Stomach (tissue), 9 donors: Measurements from ENCODE around the gene ZNF831. TPM values are rescaled to one million over a fixed set of nuclear protein-coding genes. Genes with fewer than 3 reads are reported as not detected.

Experiments used
- DNase-seq, 2 donors: peaks; one replicate each; pipeline versions ENCODE4 v3.0.0 to v3.0.0-alpha.2; 2013 to 2019
- H3K27ac ChIP-seq, 5 donors: fragments of 200-600 bp in 4 of 5; sonication (generic) in 4 of 5; one replicate each; pipeline ENCODE4 v1.5.1; 2013 to 2019; ENCODE audit warnings: mild to moderate bottlenecking in 1 of 5, moderate library complexity in 1 of 5
- H3K27me3 ChIP-seq, 3 donors: fragments of 200-600 bp; sonication (generic); one replicate each; pipeline ENCODE4 v1.5.1; 2017 to 2019; ENCODE audit warnings: mixed run types in 1 of 3
- H3K36me3 ChIP-seq, 4 donors: fragments of 200-600 bp; sonication (generic); 1 replicate in 3 of 4; 2 replicates in 1 of 4; pipeline ENCODE4 v1.5.1; 2016 to 2019
- H3K4me1 ChIP-seq, 4 donors: fragments of 200-600 bp; sonication (generic); one replicate each; pipeline ENCODE4 v1.5.1; 2016 to 2019
- H3K4me3 ChIP-seq, 4 donors: fragments of 200-600 bp; sonication (generic) in 3 of 4; one replicate each; pipeline ENCODE4 v1.5.1; 2016 to 2019; ENCODE audit warnings: mild to moderate bottlenecking in 1 of 4
- H3K9me3 ChIP-seq, 4 donors: fragments of 200-600 bp; sonication (generic); one replicate each; pipeline ENCODE4 v1.5.1; 2016 to 2019
- EP300 ChIP-seq: sonication (generic); formaldehyde crosslinking; IDR thresholded peaks from one replicate; pipeline ENCODE4 v1.6.1; 2017; ENCODE audit warnings: antibody characterized with exemption
- POLR2A ChIP-seq, 4 donors: fragments of 450-650 bp; IDR thresholded peaks; one replicate each; pipeline ENCODE4 v1.6.1; 2016; ENCODE audit warnings: antibody characterized with exemption in 4 of 4, control low read depth in 2 of 4, mild to moderate bottlenecking in 1 of 4, moderate library complexity in 1 of 4
- POLR2AphosphoS5 ChIP-seq, 3 donors: sonication (generic); formaldehyde crosslinking; IDR thresholded peaks; one replicate each; pipeline ENCODE4 v1.6.1; 2016; ENCODE audit warnings: antibody characterized with exemption in 3 of 3
- WGBS, 5 donors: extraction: QIAGEN DNeasy Blood & Tissue Kit in 3 of 5; methylation state at CpG; one replicate each; pipeline versions ENCODE4 v1.1.5 to v1.1.7; 2013 to 2018; 5-methylcytosine and 5-hydroxymethylcytosine counted together
- intact Hi-C: fragments of 100-400 bp; cut with DNase I; formaldehyde crosslinking; loops from one replicate; pipeline ENCODE4 v1.15.1; 2023; ENCODE audit warnings: low total_unique reads
- polyA plus RNA-seq, 3 donors: library from polyadenylated mRNA; stranded (reverse); fragments of 200-250 nt; gene quantifications; one replicate each; pipeline ENCODE4 v1.2.3, GENCODE V29; 2013
- total RNA-seq, 5 donors: library from RNA; depleted of rRNA; stranded (reverse); fragments of >200 nt; gene quantifications; one replicate each; pipeline versions ENCODE4 v1.1.0 to v1.2.3, GENCODE V29; 2014 to 2016
- TF ChIP-seq, protein P1 (sequence below), 7 experiments: fragments of 450-650 bp in 4 of 7; fragments of 200-600 bp in 3 of 7; sonication (generic) in 3 of 7; IDR thresholded peaks; one replicate each; pipeline ENCODE4 v1.5.1; 2016 to 2019; ENCODE audit warnings: antibody characterized with exemption in 7 of 7, control low read depth in 2 of 7, mild to moderate bottlenecking in 1 of 7
- donor health status: healthy with polysubstance abuse.
- donor health status: Bipolar disorder and iron deficiency.
- donor health status: healthy.

ZNF831 gene
- total and polyA plus RNA-seq, 8 donors: under 0.01 to 2.9 (median 0.31) TPM; not detected in 1

DNA sequence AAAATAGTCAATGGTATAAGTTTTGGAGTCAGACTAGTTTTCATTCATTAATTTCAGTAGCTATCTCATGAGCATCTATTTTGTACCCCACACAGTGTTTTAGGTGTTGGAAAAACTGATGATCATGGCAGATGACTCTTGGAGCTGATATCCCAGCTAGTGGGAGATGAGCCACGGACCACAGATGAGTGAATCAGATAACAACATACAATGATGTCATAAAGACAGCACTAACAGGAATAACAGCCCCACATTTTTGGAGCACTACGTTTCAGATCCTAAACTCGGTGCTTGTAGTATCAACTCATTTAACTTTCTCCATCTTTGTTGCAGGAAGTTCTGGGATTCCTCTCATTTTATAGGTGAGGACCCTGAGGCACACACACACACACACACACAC, 69.0 kb downstream of the ZNF831 start:
- Histone ChIP-seq H3K9me3 (no peaks in the 10 kb centered on the region), H3K4me1 (no peaks in the 10 kb centered on the region), H3K27ac (no peak overlapping the region), H3K4me3 (no peak overlapping the region), H3K27me3 (peaks cover 0 to 39% (median 0%) of the 10 kb centered on the region in 3 donors), H3K36me3 (no peaks in the 10 kb centered on the region)
- WGBS, 5 donors: 62 to 75% (median 71%) methylated on average over 3 of the region's 3 CpGs
- DNase-seq: no peak
- intact Hi-C loops: no loop called here
- TF ChIP-seq, protein P1, sequence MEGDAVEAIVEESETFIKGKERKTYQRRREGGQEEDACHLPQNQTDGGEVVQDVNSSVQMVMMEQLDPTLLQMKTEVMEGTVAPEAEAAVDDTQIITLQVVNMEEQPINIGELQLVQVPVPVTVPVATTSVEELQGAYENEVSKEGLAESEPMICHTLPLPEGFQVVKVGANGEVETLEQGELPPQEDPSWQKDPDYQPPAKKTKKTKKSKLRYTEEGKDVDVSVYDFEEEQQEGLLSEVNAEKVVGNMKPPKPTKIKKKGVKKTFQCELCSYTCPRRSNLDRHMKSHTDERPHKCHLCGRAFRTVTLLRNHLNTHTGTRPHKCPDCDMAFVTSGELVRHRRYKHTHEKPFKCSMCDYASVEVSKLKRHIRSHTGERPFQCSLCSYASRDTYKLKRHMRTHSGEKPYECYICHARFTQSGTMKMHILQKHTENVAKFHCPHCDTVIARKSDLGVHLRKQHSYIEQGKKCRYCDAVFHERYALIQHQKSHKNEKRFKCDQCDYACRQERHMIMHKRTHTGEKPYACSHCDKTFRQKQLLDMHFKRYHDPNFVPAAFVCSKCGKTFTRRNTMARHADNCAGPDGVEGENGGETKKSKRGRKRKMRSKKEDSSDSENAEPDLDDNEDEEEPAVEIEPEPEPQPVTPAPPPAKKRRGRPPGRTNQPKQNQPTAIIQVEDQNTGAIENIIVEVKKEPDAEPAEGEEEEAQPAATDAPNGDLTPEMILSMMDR (IDR thresholded peaks at IDR 0.05): no peak
- no peak for TF ChIP-seq POLR2AphosphoS5 (IDR thresholded peaks at IDR 0.05)
- no peak for TF ChIP-seq EP300

DNA sequence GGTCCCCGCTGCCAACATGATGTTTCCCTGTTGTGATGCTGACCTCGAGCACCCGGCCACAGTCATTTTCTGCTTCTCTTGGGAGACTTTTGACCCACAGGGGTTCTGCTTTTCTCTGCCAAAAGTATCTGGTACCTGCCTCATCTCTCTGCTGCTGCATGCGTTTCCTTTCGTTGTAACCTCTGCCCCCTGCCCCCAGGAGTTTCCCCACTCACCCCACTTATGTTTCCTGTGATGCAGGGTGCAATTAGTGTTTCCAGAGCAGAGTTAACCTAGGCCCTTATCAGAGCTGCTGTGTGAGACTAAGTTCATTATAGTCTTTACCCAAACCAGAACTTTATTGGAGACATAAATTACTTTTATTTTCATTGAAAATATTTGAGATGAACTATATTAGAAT, 71.6 kb downstream of the ZNF831 start:
- no peak overlapping the region for H3K4me3 ChIP-seq
- no peaks in the 10 kb centered on the region for H3K36me3 ChIP-seq
- no peak for TF ChIP-seq POLR2A (IDR thresholded peaks at IDR 0.05)
- TF ChIP-seq EP300: no peak
- TF ChIP-seq, protein P1 (IDR thresholded peaks at IDR 0.05): no peak
- no peak for TF ChIP-seq POLR2AphosphoS5 (IDR thresholded peaks at IDR 0.05)
- no peaks in the 10 kb centered on the region for H3K4me1 ChIP-seq
- no peaks in the 10 kb centered on the region for H3K9me3 ChIP-seq
- no peak for DNase-seq
- H3K27ac ChIP-seq: no peak overlapping the region
- WGBS, 5 donors: 70 to 83% (median 74%) methylated on average over 5 of the region's 5 CpGs
- intact Hi-C loops: no loop called here
- peaks cover 0 to 43% (median 0%) of the 10 kb centered on the region in 3 donors for H3K27me3 ChIP-seq

DNA sequence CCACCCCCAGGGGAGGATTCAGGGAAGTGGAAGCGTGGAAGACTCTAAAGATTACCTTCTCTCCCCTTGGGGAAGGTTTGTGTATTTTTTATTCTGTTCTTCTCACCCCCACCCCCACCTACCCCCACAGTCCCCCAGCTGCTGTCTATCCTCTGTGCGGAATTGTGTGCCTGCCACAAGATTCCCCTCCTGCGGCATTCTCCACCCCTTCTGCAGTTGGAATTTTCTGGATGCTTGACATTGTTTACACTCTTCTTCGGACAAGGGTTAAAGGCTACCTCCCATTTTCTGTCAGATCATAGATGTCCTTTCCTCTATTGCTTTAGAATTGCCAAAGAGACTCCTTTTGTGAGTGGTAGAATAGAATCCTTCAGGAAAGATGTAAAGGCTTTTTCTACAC, 76.4 kb downstream of the ZNF831 start:
- H3K27ac ChIP-seq: no peak overlapping the region
- intact Hi-C loops: no loop called here
- H3K27me3 ChIP-seq: peaks cover 0 to 38% (median 3%) of the 10 kb centered on the region in 3 donors
- no peak overlapping the region for H3K4me3 ChIP-seq
- TF ChIP-seq POLR2A (IDR thresholded peaks at IDR 0.05): no peak
- TF ChIP-seq, protein P1 (IDR thresholded peaks at IDR 0.05): no peak
- TF ChIP-seq POLR2AphosphoS5 (IDR thresholded peaks at IDR 0.05): no peak
- no peak for TF ChIP-seq EP300
- WGBS, 5 donors: 48 to 60% (median 54%) methylated on average over 4 of the region's 4 CpGs
- H3K4me1 ChIP-seq: no peaks in the 10 kb centered on the region
- DNase-seq: no peak
- H3K9me3 ChIP-seq: no peaks in the 10 kb centered on the region
- no peaks in the 10 kb centered on the region for H3K36me3 ChIP-seq

DNA sequence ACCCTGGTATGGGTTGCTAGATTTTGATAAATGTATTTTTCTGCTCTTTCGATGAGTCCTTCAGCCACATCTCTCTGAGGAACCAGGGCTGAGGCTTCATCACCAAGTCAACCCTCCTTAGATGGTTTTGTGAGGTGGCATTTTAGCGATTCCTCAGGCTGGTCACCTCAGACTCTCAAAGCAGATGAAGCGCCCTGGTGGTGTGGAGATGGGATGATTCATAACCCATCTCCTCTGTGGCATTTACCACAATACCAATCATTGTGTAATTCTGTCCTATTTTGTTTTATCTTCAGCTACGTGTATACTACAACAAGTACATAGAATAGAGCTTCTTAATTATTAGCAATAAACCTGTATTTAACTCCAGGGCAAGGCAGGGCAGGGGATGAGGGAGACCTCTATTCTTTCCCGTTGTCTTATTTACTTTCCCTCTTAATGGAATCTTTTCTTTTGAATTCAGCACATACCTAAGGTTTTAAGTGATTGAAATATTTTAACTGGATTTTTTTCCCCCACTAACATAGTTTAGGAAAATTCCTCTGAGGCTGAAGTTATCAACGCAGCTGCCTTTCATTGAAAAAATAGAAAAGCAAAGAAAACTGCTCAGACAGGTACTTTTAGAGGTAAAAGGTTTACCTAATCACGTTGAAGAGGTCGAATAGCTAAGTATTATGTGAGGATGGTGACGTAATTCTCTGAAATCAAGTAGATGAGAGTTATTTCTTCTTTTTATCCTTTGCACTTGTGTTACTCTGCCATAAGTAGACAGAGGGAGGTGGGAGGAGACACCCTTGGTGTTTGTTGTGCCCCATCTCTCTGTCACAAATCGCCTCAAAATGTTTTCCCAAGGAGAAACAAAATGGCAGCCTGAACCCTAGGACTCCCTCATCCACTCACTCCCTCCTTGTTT, 79.3 kb downstream of the ZNF831 start:
- WGBS, 5 donors: 48 to 59% (median 54%) methylated on average over 10 of the region's 10 CpGs
- Histone ChIP-seq H3K36me3 (no peaks in the 10 kb centered on the region), H3K4me1 (no peaks in the 10 kb centered on the region), H3K4me3 (no peak overlapping the region), H3K9me3 (no peaks in the 10 kb centered on the region), H3K27me3 (peaks cover 0 to 29% (median 3%) of the 10 kb centered on the region in 3 donors), H3K27ac (no peak overlapping the region)
- TF ChIP-seq POLR2A (IDR thresholded peaks at IDR 0.05) (no peak), EP300 (no peak), POLR2AphosphoS5 (IDR thresholded peaks at IDR 0.05) (no peak)
- TF ChIP-seq, protein P1 (IDR thresholded peaks at IDR 0.05): no peak
- DNase-seq: no peak
- intact Hi-C loops: no loop called here
